K562 (cell line): ENCODE results near the gene SLC35E1. TPM values are rescaled to one million over a fixed set of nuclear protein-coding genes. Genes with fewer than 3 reads are reported as not detected.

Experiments
- ELF1 ChIP-seq: fragments of 200-800 bp; sonication (Bioruptor generic); IDR thresholded peaks from 2 replicates; pipeline ENCODE4 v1.6.1; 2016; ENCODE audit warnings: missing genetic modification characterization, missing compliant biosample characterization
- ESRRB ChIP-seq: fragments of 250-450 bp; sonication (Bioruptor Pico); IDR thresholded peaks from 2 replicates; pipeline ENCODE4 v1.5.0; 2020; ENCODE audit warnings: mild to moderate bottlenecking, moderate library complexity, borderline replicate concordance
- HDGF ChIP-seq: fragments of 450-650 bp; IDR thresholded peaks from 2 replicates; pipeline ENCODE4 v1.6.1; 2016
- KLF6 ChIP-seq: fragments of 250-450 bp; sonication (Bioruptor Pico); IDR thresholded peaks from 2 replicates; pipeline ENCODE4 v1.4.0; 2020; ENCODE audit warnings: mild to moderate bottlenecking, moderate library complexity, borderline replicate concordance
- MAZ ChIP-seq, 2 experiments: fragments of 450-650 bp in 1 of 2; sonication (generic) in 1 of 2; formaldehyde crosslinking; IDR thresholded peaks in 1 of 2; conservative IDR thresholded peaks in 1 of 2; 2 replicates each; pipeline versions ENCODE4 v1.4.0 to v1.5.0; 2020; ENCODE audit warnings: mild to moderate bottlenecking in 1 of 2, missing genetic modification reagents in 1 of 2
- MGA ChIP-seq: fragments of 450-650 bp; IDR thresholded peaks from 2 replicates; pipeline ENCODE4 v1.6.1; 2016; ENCODE audit warnings: mild to moderate bottlenecking, moderate library complexity
- NFE2 ChIP-seq: IDR thresholded peaks from 2 replicates; pipeline ENCODE4 v1.6.1; 2014; ENCODE audit warnings: antibody characterized with exemption, low read depth
- NR2C2 ChIP-seq, 2 experiments: fragments of 200-800 bp in 1 of 2; sonication (Bioruptor generic) in 1 of 2; sonication (generic) in 1 of 2; formaldehyde crosslinking in 1 of 2; IDR thresholded peaks; 2 replicates each; pipeline versions ENCODE4 v1.6.1 to v1.8.0; 2016 to 2022; ENCODE audit warnings: mild to moderate bottlenecking in 1 of 2, missing compliant biosample characterization in 1 of 2, missing genetic modification characterization in 1 of 2, missing genetic modification reagents in 1 of 2
- POLR3A ChIP-seq: IDR thresholded peaks from 2 replicates; pipeline ENCODE4 v1.6.1; 2011; ENCODE audit warnings: borderline replicate concordance, mild to moderate bottlenecking, moderate library complexity; ENCODE audit not compliant: insufficient read length, insufficient read depth; ENCODE audit errors: extremely low read depth
- PREB ChIP-seq: sonication (generic); formaldehyde crosslinking; IDR thresholded peaks from 2 replicates; pipeline ENCODE4 v1.8.1; 2023; ENCODE audit warnings: mild to moderate bottlenecking, missing genetic modification reagents
- STAT5A ChIP-seq: IDR thresholded peaks from 2 replicates; pipeline ENCODE4 v1.6.1; 2012; ENCODE audit warnings: low read length, inconsistent platforms, borderline replicate concordance
- ZBTB1 ChIP-seq: sonication (generic); formaldehyde crosslinking; IDR thresholded peaks from 2 replicates; pipeline ENCODE4 v1.8.1; 2023; ENCODE audit warnings: missing genetic modification reagents, low read depth, mild to moderate bottlenecking, borderline replicate concordance
- ZNF197 ChIP-seq: fragments of 200-800 bp; sonication (Bioruptor generic); IDR thresholded peaks from 2 replicates; pipeline ENCODE4 v1.6.1; 2016; ENCODE audit warnings: low read depth, missing genetic modification characterization, missing compliant biosample characterization
- ZNF212 ChIP-seq: fragments of 450-650 bp; formaldehyde crosslinking; IDR thresholded peaks from 2 replicates; pipeline ENCODE4 v1.4.0; 2020; ENCODE audit warnings: mild to moderate bottlenecking
- polyA plus RNA-seq, 8 experiments: library from polyadenylated mRNA; depleted of rRNA in 4 of 8; stranded (reverse) in 5 of 8; unstranded in 3 of 8; fragments of >200 nt; fragmentation: Nextera tagmentation in 2 of 8; fragmentation: Illumina TruSeq in 1 of 8; extraction: Ambion mirVana in 2 of 8; extraction: Trizol in 1 of 8; gene quantifications; 2 replicates each; pipeline versions ENCODE4 v1.2.1 to v1.2.3, GENCODE V29; 2011 to 2014; ENCODE audit warnings: inconsistent platforms in 1 of 8, missing spikeins in 1 of 8
- total RNA-seq, 7 experiments: library from RNA; depleted of rRNA in 6 of 7; stranded (reverse); fragments of >200 nt in 6 of 7; fragmentation: Illumina TruSeq in 2 of 7; extraction: Trizol in 2 of 7; gene quantifications; 2 replicates each; pipeline versions ENCODE4 v1.2.1 to v1.2.3, GENCODE V29; 2011 to 2021; ENCODE audit warnings: low replicate concordance in 1 of 7

Gene SLC35E1
- total and polyA plus RNA-seq, 9 of the 15 experiments (the other 6 are each of a cell fraction or from before 2014, with no cell fraction given), result 15.0 to 40.1 (median 25.7) TPM

DNA sequence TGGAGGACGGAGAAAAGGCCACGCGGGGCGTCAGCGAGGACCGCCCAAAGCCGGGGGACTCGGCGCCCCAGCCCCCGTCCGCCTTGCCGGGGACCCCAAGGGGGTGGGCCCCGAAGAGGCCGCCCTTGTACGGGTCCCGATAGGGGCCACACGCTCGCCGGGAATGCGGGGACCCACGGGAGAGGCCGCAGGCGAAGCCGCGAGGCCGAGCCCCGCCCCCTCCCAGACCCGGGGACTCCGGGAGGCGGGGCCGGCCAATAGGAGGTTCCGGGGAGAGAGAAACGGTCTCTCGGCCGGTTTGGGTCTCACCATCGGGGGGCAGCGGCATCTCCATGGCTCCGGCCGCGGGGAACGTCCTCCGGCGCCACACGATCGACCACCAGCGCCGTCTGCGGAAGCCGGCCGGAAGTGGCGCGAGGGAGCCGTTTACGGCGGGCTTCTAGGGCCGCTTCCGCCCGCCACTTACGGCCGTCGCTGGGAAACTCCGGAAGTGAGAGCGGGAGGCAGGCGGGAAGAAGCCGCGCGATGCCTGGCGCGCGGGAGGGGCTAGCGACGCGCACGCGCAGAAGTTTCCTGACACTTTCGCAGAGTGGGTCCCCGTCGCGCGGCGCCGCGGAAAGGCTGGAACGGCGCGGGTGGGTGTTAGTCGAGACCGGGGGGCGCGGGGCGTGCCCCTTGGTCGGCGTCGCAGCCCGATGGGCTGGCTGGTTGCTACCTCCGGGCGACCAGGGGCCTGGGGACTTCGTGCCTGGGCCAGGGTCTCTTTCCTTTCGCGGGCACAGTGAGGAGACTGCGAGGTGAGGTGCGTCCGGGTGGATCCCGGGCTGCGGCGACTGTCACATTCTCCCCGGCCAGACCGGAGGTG, 29.9 kb downstream of the SLC35E1 start, which contains the start of gene CHERP (continued):
- TF ChIP-seq MGA (peak; percentile 77), PREB (peak; percentile 94; the same call in 1 of the 2 replicates), POLR3A (no peak), STAT5A (no peak), ESRRB (CRISPR knock-in tag) (no peak), HDGF (no peak), ELF1 (tag) (peak; percentile 93), MAZ (CRISPR knock-in tag; conservative IDR thresholded peaks at IDR 0.05 in 1 of 2, IDR thresholded peaks at IDR 0.05 in 1 of 2) (peak; percentile 45 to 79), NR2C2 (CRISPR knock-in tag; IDR thresholded peaks at IDR 0.05) (no peak), NR2C2 (tag; IDR thresholded peaks at IDR 0.05) (0 out of 2 replicates have a peak, but pooled peaks have one; percentile 11), ZNF212 (CRISPR knock-in tag) (no peak), KLF6 (CRISPR knock-in tag) (no peak), ZNF197 (CRISPR knock-in tag) (no peak), ZBTB1 (CRISPR knock-in tag) (peak; percentile 71), NFE2 (no peak)
